GM23338 (cell line): Measurements from ENCODE around the gene DCN. TPM values are rescaled to one million over a fixed set of nuclear protein-coding genes. Genes with fewer than 3 reads are reported as not detected.

Experiments
- ATAC-seq: fragments of 200-7000 bp; cut with Tn5 transposase; 3 replicates; pipeline ENCODE4 v1.9.1; 2020
- DNase-seq: peaks from one replicate; pipeline ENCODE4 v3.0.0-alpha.2; 2015; ENCODE audit warnings: low spot score
- H2AFZ ChIP-seq: fragments of 200-600 bp; sonication (generic); 2 replicates; pipeline ENCODE4 v1.8.0; 2016; ENCODE audit warnings: antibody characterized with exemption, mild to moderate bottlenecking, moderate library complexity
- H3F3A ChIP-seq: fragments of 200-600 bp; sonication (generic); replicated peaks from 2 replicates; pipeline ENCODE4 v1.8.0; 2017; ENCODE audit warnings: antibody characterized with exemption, mixed run types, low read depth
- H3K27ac ChIP-seq: fragments of 200-600 bp; sonication (generic); 2 replicates; pipeline ENCODE4 v1.6.1; 2016; ENCODE audit warnings: low read depth
- H3K27me3 ChIP-seq: fragments of 200-600 bp; sonication (generic); 2 replicates; pipeline ENCODE4 v1.8.0; 2016; ENCODE audit warnings: mild to moderate bottlenecking, mixed run types, moderate library complexity; ENCODE audit not compliant: insufficient read depth
- H3K36me3 ChIP-seq: fragments of 200-600 bp; sonication (generic); 2 replicates; pipeline ENCODE4 v1.8.0; 2016; ENCODE audit warnings: mild to moderate bottlenecking; ENCODE audit not compliant: insufficient read depth
- H3K4me1 ChIP-seq: fragments of 200-600 bp; sonication (generic); 2 replicates; pipeline ENCODE4 v1.8.0; 2016; ENCODE audit warnings: mild to moderate bottlenecking, moderate library complexity; ENCODE audit not compliant: insufficient read depth
- H3K4me2 ChIP-seq: fragments of 200-600 bp; sonication (generic); 2 replicates; pipeline ENCODE4 v1.7.1; 2017; ENCODE audit warnings: mixed run types
- H3K4me3 ChIP-seq: fragments of 200-600 bp; sonication (generic); 2 replicates; pipeline ENCODE4 v1.6.1; 2016; ENCODE audit warnings: mixed run types
- H3K79me2 ChIP-seq: fragments of 200-600 bp; sonication (generic); replicated peaks from 2 replicates; pipeline ENCODE4 v1.8.0; 2017; ENCODE audit warnings: mild to moderate bottlenecking; ENCODE audit not compliant: insufficient read depth
- H3K9me2 ChIP-seq: fragments of 200-600 bp; sonication (generic); 2 replicates; pipeline ENCODE4 v1.8.0; 2017; ENCODE audit not compliant: insufficient read depth
- H4K20me1 ChIP-seq: fragments of 200-600 bp; sonication (generic); replicated peaks from 2 replicates; pipeline ENCODE4 v1.8.0; 2017; ENCODE audit warnings: mild to moderate bottlenecking; ENCODE audit not compliant: insufficient read depth
- H3K27ac Mint-ChIP-seq: 2 replicates; pipeline ENCODE4 v1.8.0; 2020; ENCODE audit warnings: inconsistent platforms, mild to moderate bottlenecking, moderate library complexity, mixed read lengths
- H3K27me3 Mint-ChIP-seq: 3 replicates; pipeline ENCODE4 v1.8.0; 2022; ENCODE audit warnings: low read depth, mild to moderate bottlenecking, moderate library complexity, mixed read lengths, inconsistent platforms; ENCODE audit not compliant: insufficient read depth, poor library complexity
- H3K36me3 Mint-ChIP-seq: 3 replicates; pipeline ENCODE4 v1.8.0; 2021; ENCODE audit warnings: low read depth, mild to moderate bottlenecking, inconsistent platforms, moderate library complexity, mixed read lengths
- H3K4me1 Mint-ChIP-seq: 3 replicates; pipeline ENCODE4 v1.8.0; 2020; ENCODE audit warnings: mild to moderate bottlenecking, inconsistent platforms, mixed read lengths
- H3K4me3 Mint-ChIP-seq: 3 replicates; pipeline ENCODE4 v1.8.0; 2021; ENCODE audit warnings: moderate library complexity, mild to moderate bottlenecking, inconsistent platforms, mixed read lengths
- H3K9me3 Mint-ChIP-seq: 3 replicates; pipeline ENCODE4 v1.8.0; 2020; ENCODE audit warnings: moderate library complexity, mild to moderate bottlenecking, inconsistent platforms, mixed read lengths
- CREB1 ChIP-seq: fragments of 250-450 bp; sonication (Bioruptor Pico); IDR thresholded peaks from 2 replicates; pipeline ENCODE4 v1.5.0; 2020; ENCODE audit warnings: low read depth, mild to moderate bottlenecking, moderate library complexity
- CTCF ChIP-seq, 2 experiments: fragments of 200-600 bp in 1 of 2; sonication (generic) in 1 of 2; conservative IDR thresholded peaks; 2 replicates each; pipeline versions ENCODE4 v1.5.1 to v1.6.1; 2016 to 2017; ENCODE audit warnings: antibody characterized with exemption in 2 of 2, low read depth in 2 of 2, mild to moderate bottlenecking in 2 of 2, moderate library complexity in 1 of 2
- ETS1 ChIP-seq: IDR thresholded peaks from 2 replicates; pipeline ENCODE4 v1.6.1; 2016; ENCODE audit warnings: antibody characterized with exemption
- EZH2 ChIP-seq: fragments of 200-600 bp; sonication (generic); IDR thresholded peaks from one replicate; pipeline ENCODE4 v1.8.0; 2017; ENCODE audit warnings: antibody characterized with exemption, mild to moderate bottlenecking, low read depth; ENCODE audit not compliant: unreplicated experiment
- EZH2phosphoT487 ChIP-seq: fragments of 200-600 bp; sonication (generic); IDR thresholded peaks from one replicate; pipeline ENCODE4 v1.8.1; 2018; ENCODE audit warnings: antibody characterized with exemption; ENCODE audit not compliant: unreplicated experiment
- JUNB ChIP-seq: IDR thresholded peaks from one replicate; pipeline ENCODE4 v1.6.1; 2016; ENCODE audit warnings: antibody characterized with exemption; ENCODE audit not compliant: unreplicated experiment
- NANOG ChIP-seq: IDR thresholded peaks from 2 replicates; pipeline ENCODE4 v1.6.1; 2016; ENCODE audit warnings: antibody characterized with exemption, borderline replicate concordance
- POLR2AphosphoS5 ChIP-seq: IDR thresholded peaks from 2 replicates; pipeline ENCODE4 v1.6.1; 2016; ENCODE audit warnings: antibody characterized with exemption, low read depth
- REST ChIP-seq: IDR thresholded peaks from one replicate; pipeline ENCODE4 v1.6.1; 2018; ENCODE audit warnings: antibody characterized with exemption; ENCODE audit not compliant: unreplicated experiment
- STAT1 ChIP-seq: IDR thresholded peaks from one replicate; pipeline ENCODE4 v1.6.1; 2016; ENCODE audit warnings: antibody characterized with exemption; ENCODE audit not compliant: unreplicated experiment
- ZNF114 ChIP-seq: fragments of 250-450 bp; sonication (Bioruptor Pico); IDR thresholded peaks from 2 replicates; pipeline ENCODE4 v1.5.0; 2020; ENCODE audit warnings: mild to moderate bottlenecking, moderate library complexity
- ZNF331 ChIP-seq: fragments of 250-450 bp; sonication (Bioruptor Pico); IDR thresholded peaks from 2 replicates; pipeline ENCODE4 v1.5.0; 2020; ENCODE audit warnings: low read depth, mild to moderate bottlenecking, moderate library complexity
- ZNF462 ChIP-seq: fragments of 250-450 bp; sonication (Bioruptor Pico); IDR thresholded peaks from 2 replicates; pipeline ENCODE4 v1.5.0; 2020; ENCODE audit warnings: mild to moderate bottlenecking, moderate library complexity
- polyA plus RNA-seq: library from polyadenylated mRNA; unstranded; fragments of >200 nt; fragmentation: Nextera tagmentation; extraction: Ambion mirVana; gene quantifications from 2 replicates; pipeline ENCODE4 v1.2.1, GENCODE V29; 2016
- total RNA-seq: library from RNA; depleted of rRNA; stranded (reverse); fragments of >200 nt; shearing (Covaris generic); gene quantifications from 2 replicates; pipeline ENCODE4 v1.2.3, GENCODE V29; 2014

DCN gene
- total and polyA plus RNA-seq, 2 experiments from 2014 or later, result not detected

- H3K36me3 Mint-ChIP-seq, result no peaks in the 10 kb centered on the region
- H3K9me2 ChIP-seq, result no peaks in the 10 kb centered on the region
- H3K9me3 Mint-ChIP-seq, result no peaks in the 10 kb centered on the region
- no peak overlapping the region for H3K4me3 Mint-ChIP-seq
- no peaks in the 10 kb centered on the region for H3K27me3 Mint-ChIP-seq
- ATAC-seq (no peak), DNase-seq (no peak)
- H3F3A ChIP-seq, result no peaks in the 10 kb centered on the region
- H3K4me3 ChIP-seq, result no peak overlapping the region
- H3K27me3 ChIP-seq, result no peaks in the 10 kb centered on the region
- no peak overlapping the region for H3K4me2 ChIP-seq
- no peaks in the 10 kb centered on the region for H3K36me3 ChIP-seq
- no peak overlapping the region for H3K27ac Mint-ChIP-seq
- H3K4me1 ChIP-seq, result 0 out of 2 replicates have a peak, but pooled peaks cover 2% of the 10 kb centered on the region
- no peaks in the 10 kb centered on the region for H4K20me1 ChIP-seq
- H3K4me1 Mint-ChIP-seq, result peaks cover 16% of the 10 kb centered on the region; the same call in 2 of the 3 replicates
- H2AFZ ChIP-seq, result no peak overlapping the region
- H3K79me2 ChIP-seq, result no peaks in the 10 kb centered on the region
- no peak overlapping the region for H3K27ac ChIP-seq
- no peak for TF ChIP-seq ZNF331 (CRISPR knock-in tag)
- no peak for TF ChIP-seq EZH2
- no peak for TF ChIP-seq CREB1 (CRISPR knock-in tag)
- no peak for TF ChIP-seq NANOG
- no peak for TF ChIP-seq POLR2AphosphoS5
- no peak for TF ChIP-seq JUNB
- no peak for TF ChIP-seq ETS1
- TF ChIP-seq ZNF462 (CRISPR knock-in tag), result no peak
- TF ChIP-seq STAT1, result no peak
- no peak for TF ChIP-seq REST
- TF ChIP-seq EZH2phosphoT487, result no peak
- no peak for TF ChIP-seq ZNF114
- TF ChIP-seq CTCF (conservative IDR thresholded peaks at IDR 0.05; ENCODE audit: low read depth in 2 of 2), result no peak
Measured at GRCh38 chr12:91185421-91185820, 2.8 kb upstream of the DCN start.
